HepG2 (cell line): Measurements from ENCODE around the gene SLC25A23. TPM values are rescaled to one million over a fixed set of nuclear protein-coding genes. Genes with fewer than 3 reads are reported as not detected.

Source experiments
- ARID3A ChIP-seq: IDR thresholded peaks from 2 replicates; pipeline ENCODE4 v1.6.1; 2012; ENCODE audit warnings: low read depth, low read length, improper control_type of control experiment
- CBX2 ChIP-seq, 2 experiments: fragments of 200-600 bp in 1 of 2; sonication (generic); formaldehyde crosslinking in 1 of 2; IDR thresholded peaks; 2 replicates each; pipeline versions ENCODE4 v1.7.0 to v1.8.1; 2018 to 2022; ENCODE audit warnings: low read depth in 2 of 2, low read length in 1 of 2, mild to moderate bottlenecking in 1 of 2, missing genetic modification reagents in 1 of 2
- IKZF4 ChIP-seq: sonication (generic); formaldehyde crosslinking; IDR thresholded peaks from 2 replicates; pipeline ENCODE4 v1.5.1; 2020; ENCODE audit warnings: borderline replicate concordance, mild to moderate bottlenecking, low read depth, missing genetic modification reagents; ENCODE audit errors: not compliant biosample characterization
- NR2C2 ChIP-seq: sonication (generic); formaldehyde crosslinking; IDR thresholded peaks from 2 replicates; pipeline ENCODE4 v1.4.0; 2020; ENCODE audit warnings: missing genetic modification reagents, mild to moderate bottlenecking, moderate library complexity, borderline replicate concordance
- RBM22 ChIP-seq: fragments of 200-400 bp; formaldehyde crosslinking; optimal IDR thresholded peaks from 2 replicates; pipeline ENCODE3; 2017; ENCODE audit warnings: mild to moderate bottlenecking, low read length, moderate library complexity
- THAP11 ChIP-seq: IDR thresholded peaks from 2 replicates; pipeline ENCODE4 v1.6.1; 2016; ENCODE audit warnings: missing biosample characterization, missing genetic modification reagents
- ZBTB25 ChIP-seq: IDR thresholded peaks from 2 replicates; pipeline ENCODE4 v1.6.1; 2018; ENCODE audit warnings: missing genetic modification reagents
- ZFY ChIP-seq: sonication (generic); formaldehyde crosslinking; IDR thresholded peaks from 2 replicates; pipeline ENCODE4 v1.4.0; 2020; ENCODE audit warnings: missing genetic modification reagents
- ZNF292 ChIP-seq: sonication (generic); formaldehyde crosslinking; IDR thresholded peaks from 2 replicates; pipeline ENCODE4 v1.8.1; 2022; ENCODE audit warnings: mild to moderate bottlenecking, low read depth, missing genetic modification reagents, borderline replicate concordance
- ZNF331 ChIP-seq: sonication (generic); formaldehyde crosslinking; IDR thresholded peaks from 2 replicates; pipeline ENCODE4 v1.4.0; 2020; ENCODE audit warnings: missing genetic modification reagents
- ZNF350 ChIP-seq: sonication (generic); formaldehyde crosslinking; IDR thresholded peaks from 2 replicates; pipeline ENCODE4 v1.4.0; 2020; ENCODE audit warnings: mild to moderate bottlenecking, low read depth, missing genetic modification reagents, borderline replicate concordance
- polyA plus RNA-seq, 8 experiments: library from polyadenylated mRNA; depleted of rRNA in 3 of 8; stranded (reverse) in 7 of 8; unstranded in 1 of 8; fragments of >200 nt; fragmentation: Illumina TruSeq in 4 of 8; extraction: Trizol in 4 of 8; gene quantifications; 2 replicates each; pipeline versions ENCODE4 v1.2.1 to v1.2.3, GENCODE V29; 2011 to 2016; ENCODE audit warnings: low read depth in 4 of 8, missing spikeins in 1 of 8, mixed read lengths in 1 of 8; ENCODE audit not compliant: insufficient read depth in 1 of 8
- total RNA-seq, 5 experiments: library from RNA; depleted of rRNA; stranded (reverse); fragments of >200 nt; fragmentation: Illumina TruSeq; extraction: Trizol; gene quantifications; 2 replicates each; pipeline ENCODE4 v1.2.3, GENCODE V29; 2016; ENCODE audit warnings: low read depth in 1 of 5

The SLC25A23 gene
- total and polyA plus RNA-seq, 2 of the 13 experiments (the other 11 are each of a cell fraction or from before 2014, with no cell fraction given): 12.4 to 15.2 TPM

- TF ChIP-seq RBM22: no peak
- TF ChIP-seq ZBTB25 (CRISPR knock-in tag): no peak
- no peak for TF ChIP-seq THAP11 (CRISPR knock-in tag)
- TF ChIP-seq ARID3A: no peak
- TF ChIP-seq IKZF4 (CRISPR knock-in tag): no peak
- TF ChIP-seq ZFY: 0 out of 2 replicates have a peak, but pooled peaks have one; percentile 21
- TF ChIP-seq NR2C2: no peak
- no peak for TF ChIP-seq ZNF350
- no peak for TF ChIP-seq ZNF292 (CRISPR knock-in tag)
- no peak for TF ChIP-seq CBX2 (IDR thresholded peaks at IDR 0.05; ENCODE audit: low read depth, low read length)
- no peak for TF ChIP-seq CBX2 (CRISPR knock-in tag; IDR thresholded peaks at IDR 0.05; ENCODE audit: low read depth)
- no peak for TF ChIP-seq ZNF331 (CRISPR knock-in tag)
Observed at GRCh38 chr19:6423499-6424194, 35.9 kb downstream of the SLC25A23 start (continued).
